Measurements from ENCODE around the gene SDK1. TPM values are rescaled to one million over a fixed set of nuclear protein-coding genes. Genes with fewer than 3 reads are reported as not detected.

The SDK1 gene
- polyA plus RNA-seq, 2 of the 4 experiments (the other 2 are of a cell fraction), result 0.12 to 0.28 TPM

DNA sequence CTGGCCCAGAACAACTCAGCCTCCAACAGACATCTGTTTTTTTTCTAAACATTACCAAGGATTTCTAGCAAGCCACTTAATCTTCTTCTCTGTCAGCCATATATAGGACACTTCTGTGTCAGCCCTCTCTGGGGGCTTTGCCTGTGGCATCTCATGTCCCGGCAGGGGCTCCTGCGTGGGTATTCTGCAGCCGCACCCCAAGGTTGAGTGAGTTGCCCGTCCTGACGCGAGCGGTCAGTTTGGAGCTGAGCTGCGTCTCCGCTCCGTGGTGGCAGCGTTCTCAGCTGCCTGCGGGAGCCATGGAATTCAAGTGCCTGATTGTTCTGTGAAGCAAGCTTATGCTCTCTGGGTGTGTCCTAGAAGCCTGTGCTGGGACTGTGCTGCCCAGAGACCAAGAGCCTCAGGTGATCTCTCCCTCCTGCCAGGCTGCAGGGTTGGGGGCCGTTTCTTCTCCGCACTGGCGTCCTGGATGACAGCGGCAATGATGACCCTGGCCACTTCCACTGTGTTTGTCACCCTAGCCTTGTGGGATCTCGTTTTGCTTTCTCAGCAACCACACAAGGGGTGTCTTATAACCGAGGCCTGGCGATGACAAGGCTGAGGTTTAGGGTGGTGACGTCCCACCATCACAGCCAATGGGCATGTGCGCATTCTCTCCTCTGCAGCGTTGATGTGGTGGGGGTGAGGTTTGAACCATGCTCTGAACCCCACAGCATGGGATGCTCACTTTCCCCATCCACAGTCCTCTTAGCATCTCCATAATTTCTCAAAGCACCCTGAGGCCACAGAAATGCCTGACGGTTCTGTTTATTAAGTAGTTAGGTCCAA lies 768.4 kb downstream of the SDK1 start:
- Histone ChIP-seq H3K27ac (no peak overlapping the region), H3K4me2 (no peak overlapping the region), H3K9me3 (no peaks in the 10 kb centered on the region), H3K4me1 (no peaks in the 10 kb centered on the region), H3K4me3 (no peak overlapping the region)
- TF ChIP-seq ZSCAN20 (CRISPR knock-in tag; IDR thresholded peaks at IDR 0.05) (no peak), ZFP36 (IDR thresholded peaks at IDR 0.05; ENCODE audit: borderline replicate concordance, partially characterized antibody) (no peak), RFX5 (IDR thresholded peaks at IDR 0.05) (no peak), RARB (CRISPR knock-in tag; IDR thresholded peaks at IDR 0.05) (no peak), NR3C1 (IDR thresholded peaks at IDR 0.05) (no peak), FOSB (CRISPR knock-in tag; IDR thresholded peaks at IDR 0.05) (no peak), POLR2A (IDR thresholded peaks at IDR 0.05; ENCODE audit: low read length) (no peak), HOXB5 (CRISPR knock-in tag; IDR thresholded peaks at IDR 0.05) (no peak), HDAC2 (IDR thresholded peaks at IDR 0.05) (no peak), NFE2L2 (conservative IDR thresholded peaks at IDR 0.05; ENCODE audit: low read length) (no peak), MYC (IDR thresholded peaks at IDR 0.05; ENCODE audit: borderline replicate concordance, low read length) (no peak), POLR2AphosphoS2 (conservative IDR thresholded peaks at IDR 0.05; ENCODE audit: low read length) (no peak), JUN (IDR thresholded peaks at IDR 0.05) (no peak), SMC3 (IDR thresholded peaks at IDR 0.05) (no peak)
- TF ChIP-seq, protein P1, sequence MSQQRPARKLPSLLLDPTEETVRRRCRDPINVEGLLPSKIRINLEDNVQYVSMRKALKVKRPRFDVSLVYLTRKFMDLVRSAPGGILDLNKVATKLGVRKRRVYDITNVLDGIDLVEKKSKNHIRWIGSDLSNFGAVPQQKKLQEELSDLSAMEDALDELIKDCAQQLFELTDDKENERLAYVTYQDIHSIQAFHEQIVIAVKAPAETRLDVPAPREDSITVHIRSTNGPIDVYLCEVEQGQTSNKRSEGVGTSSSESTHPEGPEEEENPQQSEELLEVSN (IDR thresholded peaks at IDR 0.05; ENCODE audit: borderline replicate concordance, low read depth), result no peak
- TF ChIP-seq, protein P2, sequence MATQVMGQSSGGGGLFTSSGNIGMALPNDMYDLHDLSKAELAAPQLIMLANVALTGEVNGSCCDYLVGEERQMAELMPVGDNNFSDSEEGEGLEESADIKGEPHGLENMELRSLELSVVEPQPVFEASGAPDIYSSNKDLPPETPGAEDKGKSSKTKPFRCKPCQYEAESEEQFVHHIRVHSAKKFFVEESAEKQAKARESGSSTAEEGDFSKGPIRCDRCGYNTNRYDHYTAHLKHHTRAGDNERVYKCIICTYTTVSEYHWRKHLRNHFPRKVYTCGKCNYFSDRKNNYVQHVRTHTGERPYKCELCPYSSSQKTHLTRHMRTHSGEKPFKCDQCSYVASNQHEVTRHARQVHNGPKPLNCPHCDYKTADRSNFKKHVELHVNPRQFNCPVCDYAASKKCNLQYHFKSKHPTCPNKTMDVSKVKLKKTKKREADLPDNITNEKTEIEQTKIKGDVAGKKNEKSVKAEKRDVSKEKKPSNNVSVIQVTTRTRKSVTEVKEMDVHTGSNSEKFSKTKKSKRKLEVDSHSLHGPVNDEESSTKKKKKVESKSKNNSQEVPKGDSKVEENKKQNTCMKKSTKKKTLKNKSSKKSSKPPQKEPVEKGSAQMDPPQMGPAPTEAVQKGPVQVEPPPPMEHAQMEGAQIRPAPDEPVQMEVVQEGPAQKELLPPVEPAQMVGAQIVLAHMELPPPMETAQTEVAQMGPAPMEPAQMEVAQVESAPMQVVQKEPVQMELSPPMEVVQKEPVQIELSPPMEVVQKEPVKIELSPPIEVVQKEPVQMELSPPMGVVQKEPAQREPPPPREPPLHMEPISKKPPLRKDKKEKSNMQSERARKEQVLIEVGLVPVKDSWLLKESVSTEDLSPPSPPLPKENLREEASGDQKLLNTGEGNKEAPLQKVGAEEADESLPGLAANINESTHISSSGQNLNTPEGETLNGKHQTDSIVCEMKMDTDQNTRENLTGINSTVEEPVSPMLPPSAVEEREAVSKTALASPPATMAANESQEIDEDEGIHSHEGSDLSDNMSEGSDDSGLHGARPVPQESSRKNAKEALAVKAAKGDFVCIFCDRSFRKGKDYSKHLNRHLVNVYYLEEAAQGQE (IDR thresholded peaks at IDR 0.05), result no peak
- TF ChIP-seq, protein P3, sequence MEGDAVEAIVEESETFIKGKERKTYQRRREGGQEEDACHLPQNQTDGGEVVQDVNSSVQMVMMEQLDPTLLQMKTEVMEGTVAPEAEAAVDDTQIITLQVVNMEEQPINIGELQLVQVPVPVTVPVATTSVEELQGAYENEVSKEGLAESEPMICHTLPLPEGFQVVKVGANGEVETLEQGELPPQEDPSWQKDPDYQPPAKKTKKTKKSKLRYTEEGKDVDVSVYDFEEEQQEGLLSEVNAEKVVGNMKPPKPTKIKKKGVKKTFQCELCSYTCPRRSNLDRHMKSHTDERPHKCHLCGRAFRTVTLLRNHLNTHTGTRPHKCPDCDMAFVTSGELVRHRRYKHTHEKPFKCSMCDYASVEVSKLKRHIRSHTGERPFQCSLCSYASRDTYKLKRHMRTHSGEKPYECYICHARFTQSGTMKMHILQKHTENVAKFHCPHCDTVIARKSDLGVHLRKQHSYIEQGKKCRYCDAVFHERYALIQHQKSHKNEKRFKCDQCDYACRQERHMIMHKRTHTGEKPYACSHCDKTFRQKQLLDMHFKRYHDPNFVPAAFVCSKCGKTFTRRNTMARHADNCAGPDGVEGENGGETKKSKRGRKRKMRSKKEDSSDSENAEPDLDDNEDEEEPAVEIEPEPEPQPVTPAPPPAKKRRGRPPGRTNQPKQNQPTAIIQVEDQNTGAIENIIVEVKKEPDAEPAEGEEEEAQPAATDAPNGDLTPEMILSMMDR (IDR thresholded peaks at IDR 0.05), result no peak
- TF ChIP-seq, protein P4, sequence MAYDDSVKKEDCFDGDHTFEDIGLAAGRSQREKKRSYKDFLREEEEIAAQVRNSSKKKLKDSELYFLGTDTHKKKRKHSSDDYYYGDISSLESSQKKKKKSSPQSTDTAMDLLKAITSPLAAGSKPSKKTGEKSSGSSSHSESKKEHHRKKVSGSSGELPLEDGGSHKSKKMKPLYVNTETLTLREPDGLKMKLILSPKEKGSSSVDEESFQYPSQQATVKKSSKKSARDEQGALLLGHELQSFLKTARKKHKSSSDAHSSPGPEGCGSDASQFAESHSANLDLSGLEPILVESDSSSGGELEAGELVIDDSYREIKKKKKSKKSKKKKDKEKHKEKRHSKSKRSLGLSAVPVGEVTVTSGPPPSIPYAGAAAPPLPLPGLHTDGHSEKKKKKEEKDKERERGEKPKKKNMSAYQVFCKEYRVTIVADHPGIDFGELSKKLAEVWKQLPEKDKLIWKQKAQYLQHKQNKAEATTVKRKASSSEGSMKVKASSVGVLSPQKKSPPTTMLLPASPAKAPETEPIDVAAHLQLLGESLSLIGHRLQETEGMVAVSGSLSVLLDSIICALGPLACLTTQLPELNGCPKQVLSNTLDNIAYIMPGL (CRISPR knock-in tag; IDR thresholded peaks at IDR 0.05; ENCODE audit: borderline replicate concordance), result no peak
- no peak for ATAC-seq
- DNase-seq (ENCODE audit: low read depth in 1 of 2, low spot score in 1 of 2), result no peak
- WGBS (ENCODE audit: missing lambda C conversion rate), result 74% methylated on average over 20 of the region's 23 CpGs
- CTCF ChIA-PET, result no interaction called here
- POLR2A ChIA-PET, result no interaction called here
- FAIRE-seq, result no peak

DNA sequence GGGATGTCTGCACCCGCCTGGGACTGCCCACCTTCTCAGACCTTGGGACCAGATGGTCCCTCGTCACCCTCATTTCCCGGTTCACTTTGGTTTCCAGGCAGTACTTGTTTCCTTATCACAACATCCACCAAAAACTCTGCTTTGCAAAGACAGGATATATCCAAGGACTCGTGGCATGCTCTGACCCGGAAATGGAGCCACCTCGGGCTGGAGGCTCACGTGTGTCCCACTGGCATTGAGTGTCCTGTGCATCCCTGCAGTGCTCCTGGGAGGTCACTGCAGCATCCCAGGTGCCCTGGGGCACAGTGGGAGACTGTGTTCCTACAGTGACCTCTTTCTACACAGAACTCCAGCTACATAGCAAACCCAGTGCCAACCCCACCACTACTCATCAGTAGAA lies 769.2 kb downstream of the SDK1 start:
- no peak for FAIRE-seq
- 31% methylated on average over 7 of the region's 7 CpGs for WGBS (ENCODE audit: missing lambda C conversion rate)
- TF ChIP-seq HOXB5 (CRISPR knock-in tag; IDR thresholded peaks at IDR 0.05) (no peak), CEBPB (IDR thresholded peaks at IDR 0.05) (no peak), JUNB (IDR thresholded peaks at IDR 0.05) (no peak), FOSL2 (IDR thresholded peaks at IDR 0.05) (no peak), FOSL2 (CRISPR knock-in tag; IDR thresholded peaks at IDR 0.05) (no peak), FOSB (CRISPR knock-in tag; IDR thresholded peaks at IDR 0.05) (no peak), HOXA7 (CRISPR knock-in tag; IDR thresholded peaks at IDR 0.05) (no peak), ZNF302 (CRISPR knock-in tag; IDR thresholded peaks at IDR 0.05) (no peak)
- TF ChIP-seq, protein P2 (IDR thresholded peaks at IDR 0.05), result no peak
- TF ChIP-seq, protein P5, sequence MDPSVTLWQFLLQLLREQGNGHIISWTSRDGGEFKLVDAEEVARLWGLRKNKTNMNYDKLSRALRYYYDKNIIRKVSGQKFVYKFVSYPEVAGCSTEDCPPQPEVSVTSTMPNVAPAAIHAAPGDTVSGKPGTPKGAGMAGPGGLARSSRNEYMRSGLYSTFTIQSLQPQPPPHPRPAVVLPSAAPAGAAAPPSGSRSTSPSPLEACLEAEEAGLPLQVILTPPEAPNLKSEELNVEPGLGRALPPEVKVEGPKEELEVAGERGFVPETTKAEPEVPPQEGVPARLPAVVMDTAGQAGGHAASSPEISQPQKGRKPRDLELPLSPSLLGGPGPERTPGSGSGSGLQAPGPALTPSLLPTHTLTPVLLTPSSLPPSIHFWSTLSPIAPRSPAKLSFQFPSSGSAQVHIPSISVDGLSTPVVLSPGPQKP (IDR thresholded peaks at IDR 0.05; ENCODE audit: low read depth, low read length), result no peak

More for the DNA sequence above, 769.2 kb downstream of the SDK1 start:
- no peak overlapping the region for H3K4me2 ChIP-seq
- no peak overlapping the region for H3K4me3 ChIP-seq
- no peak overlapping the region for H3K27ac ChIP-seq
- no peaks in the 10 kb centered on the region for H3K9me3 ChIP-seq
- ChIA-PET CTCF (no interaction called here), POLR2A (no interaction called here)
- H3K4me1 ChIP-seq, result no peaks in the 10 kb centered on the region
- DNase-seq (ENCODE audit: low read depth in 1 of 2, low spot score in 1 of 2) (no peak), ATAC-seq (no peak)

All from A549 (cell line).